Adrenal gland (tissue), 12 donors: ENCODE data around the gene RNLS. TPM values are rescaled to one million over a fixed set of nuclear protein-coding genes. Genes with fewer than 3 reads are reported as not detected.
A peak's percentile ranks its signal among the peaks of the same experiment; 100 is the strongest.

Source experiments
- DNase-seq, 7 donors: peaks; one replicate each; pipeline ENCODE4 v3.0.0-alpha.2; 2019 to 2020
- H3K27ac ChIP-seq, 5 donors: fragments of 200-600 bp; sonication (generic) in 4 of 5; 1 replicate in 3 of 5; 2 replicates in 2 of 5; pipeline versions ENCODE4 v1.5.1 to v1.8.0; 2016 to 2020; ENCODE audit warnings: mild to moderate bottlenecking in 1 of 5
- H3K27me3 ChIP-seq: fragments of 200-600 bp; 2 replicates; pipeline ENCODE4 v1.8.0; 2021
- H3K36me3 ChIP-seq, 2 donors: fragments of 200-600 bp; replicated peaks in 1 of 2; 1 replicate in 1 of 2; 2 replicates in 1 of 2; pipeline versions ENCODE4 v1.5.1 to v1.8.0; 2018 to 2022
- H3K4me1 ChIP-seq, 2 donors: fragments of 200-600 bp; replicated peaks in 1 of 2; 1 replicate in 1 of 2; 2 replicates in 1 of 2; pipeline versions ENCODE4 v1.5.1 to v1.8.0; 2018 to 2021
- H3K4me3 ChIP-seq, 4 donors: fragments of 200-600 bp; sonication (generic) in 3 of 4; one replicate each; pipeline ENCODE4 v1.5.1; 2016 to 2018
- H3K9me3 ChIP-seq, 3 donors: fragments of 200-600 bp; sonication (generic) in 1 of 3; replicated peaks in 1 of 3; 1 replicate in 2 of 3; 2 replicates in 1 of 3; pipeline versions ENCODE4 v1.5.1 to v1.8.0; 2016 to 2021
- CTCF ChIP-seq, 6 experiments: fragments of 450-650 bp in 4 of 6; fragments of 200-600 bp in 2 of 6; sonication (generic) in 1 of 6; IDR thresholded peaks; 1 replicate in 5 of 6; 2 replicates in 1 of 6; pipeline versions ENCODE4 v1.5.1 to v1.8.0; 2016 to 2021; ENCODE audit warnings: antibody characterized with exemption in 6 of 6, mild to moderate bottlenecking in 2 of 6, moderate library complexity in 1 of 6
- POLR2A ChIP-seq, 2 donors: fragments of 450-650 bp; IDR thresholded peaks; one replicate each; pipeline ENCODE4 v1.6.1; 2017; ENCODE audit warnings: antibody characterized with exemption in 2 of 2, mild to moderate bottlenecking in 2 of 2, moderate library complexity in 1 of 2
- WGBS, 4 donors: extraction: QIAGEN DNeasy Blood & Tissue Kit in 2 of 4; methylation state at CpG; one replicate each; pipeline versions ENCODE4 v1.1.5 to v1.1.7; 2013 to 2017; 5-methylcytosine and 5-hydroxymethylcytosine counted together
- intact Hi-C, 2 donors: fragments of 100-400 bp; cut with DNase I; formaldehyde crosslinking; loops; one replicate each; pipeline versions ENCODE4 v1.14.1 to v1.15.0; 2022 to 2023
- polyA plus RNA-seq, 3 donors: library from polyadenylated mRNA; stranded (reverse); fragments of 200-250 nt in 2 of 3; fragments of 350-450 nt in 1 of 3; fragmentation: Illumina TruSeq in 1 of 3; extraction: RNeasy Lipid Tissue Mini Kit (QIAGEN cat#74804) in 1 of 3; gene quantifications; one replicate each; pipeline ENCODE4 v1.2.3, GENCODE V29; 2013 to 2014
- total RNA-seq, 9 donors: library from RNA; depleted of rRNA in 4 of 9; stranded (reverse); fragments of >200 nt in 4 of 9; fragments of 120-200 nt in 1 of 9; fragmentation: NEBNext Ultra II Directional in 1 of 9; extraction: Animal tissue kit (Norgen Biotek cat#: 25700) in 1 of 9; gene quantifications; one replicate each; pipeline versions ENCODE4 v1.1.0 to v1.2.4, GENCODE V29; 2013 to 2023
- donor health status: healthy with polysubstance abuse.
- donor health status: Bipolar disorder and iron deficiency.
- donor health status: DM: yes; HTN: yes; CAD: no.
- donor health status: DM: no; HTN: no; CAD: no.
- donor health status: DM: no; HTN: no; CAD: no.
- donor health status: DM: yes; HTN: yes; CAD: no.

The RNLS gene
- total and polyA plus RNA-seq, 12 donors, result 7.2 to 51.3 (median 27.9) TPM

GRCh38 chr10:88234297-88234696, 348.8 kb downstream of the RNLS start:
- TF ChIP-seq POLR2A (IDR thresholded peaks at IDR 0.05) (no peak), CTCF (IDR thresholded peaks at IDR 0.05) (no peak)
- WGBS, 4 donors, result 86 to 97% (median 90%) methylated on average over 4 of the region's 4 CpGs
- no peaks in the 10 kb centered on the region for H3K36me3 ChIP-seq
- intact Hi-C loops, result no loop called here
- no peak for DNase-seq
- H3K4me1 ChIP-seq, result peaks cover 0 to 16% of the 10 kb centered on the region in 2 donors
- H3K9me3 ChIP-seq, result no peaks in the 10 kb centered on the region
- H3K27me3 ChIP-seq, result no peaks in the 10 kb centered on the region
- no peak overlapping the region for H3K27ac ChIP-seq
- H3K4me3 ChIP-seq, result no peak overlapping the region

- H3K36me3 ChIP-seq, result no peaks in the 10 kb centered on the region
- DNase-seq, result no peak
- 70 to 91% (median 79%) methylated on average over 6 of the region's 6 CpGs for WGBS, 4 donors
- TF ChIP-seq POLR2A (IDR thresholded peaks at IDR 0.05) (no peak), CTCF (IDR thresholded peaks at IDR 0.05) (no peak)
- intact Hi-C loops, result no loop called here
- no peaks in the 10 kb centered on the region for H3K27me3 ChIP-seq
- peaks cover 0 to 14% of the 10 kb centered on the region in 2 donors for H3K4me1 ChIP-seq
- H3K27ac ChIP-seq, result no peak overlapping the region
- no peak overlapping the region for H3K4me3 ChIP-seq
- H3K9me3 ChIP-seq, result no peaks in the 10 kb centered on the region
These were observed 349.2 kb downstream of the RNLS start for GRCh38 chr10:88233870-88234269.

GRCh38 chr10:88232983-88233543, 350.1 kb downstream of the RNLS start:
- no peaks in the 10 kb centered on the region for H3K36me3 ChIP-seq
- TF ChIP-seq POLR2A (IDR thresholded peaks at IDR 0.05), result no peak
- no peak for TF ChIP-seq CTCF (IDR thresholded peaks at IDR 0.05)
- H3K4me1 ChIP-seq, result peaks cover 0 to 13% of the 10 kb centered on the region in 2 donors
- no peak for DNase-seq
- intact Hi-C loops, result no loop called here
- no peaks in the 10 kb centered on the region for H3K27me3 ChIP-seq
- H3K4me3 ChIP-seq, result no peak overlapping the region
- peak overlapping the region in 1 of 5 donors; percentile 27 for H3K27ac ChIP-seq
- 80 to 95% (median 87%) methylated on average over 7 of the region's 7 CpGs for WGBS, 4 donors
- no peaks in the 10 kb centered on the region for H3K9me3 ChIP-seq

GRCh38 chr10:88232029-88232895, 350.9 kb downstream of the RNLS start:
- TF ChIP-seq CTCF (IDR thresholded peaks at IDR 0.05) (no peak), POLR2A (IDR thresholded peaks at IDR 0.05) (no peak)
- intact Hi-C loops, result no loop called here
- H3K9me3 ChIP-seq, result no peaks in the 10 kb centered on the region
- no peak overlapping the region for H3K4me3 ChIP-seq
- H3K27ac ChIP-seq, result peak overlapping the region in 1 of 5 donors; percentile 27
- 45 to 77% (median 67%) methylated on average over 5 of the region's 5 CpGs for WGBS, 4 donors
- no peaks in the 10 kb centered on the region for H3K36me3 ChIP-seq
- peaks cover 0 to 16% of the 10 kb centered on the region in 2 donors for H3K4me1 ChIP-seq
- DNase-seq, result peak in 6 of 7 donors; percentile 53 to 85 (median 70)
- no peaks in the 10 kb centered on the region for H3K27me3 ChIP-seq
